Suprapubic skin (tissue), 4 donors: ENCODE results near the gene LPAR3. TPM values are rescaled to one million over a fixed set of nuclear protein-coding genes. Genes with fewer than 3 reads are reported as not detected.

Source experiments
- DNase-seq, 2 donors: peaks; one replicate each; pipeline ENCODE4 v3.0.0-alpha.2; 2019; ENCODE audit warnings: low spot score in 2 of 2
- H3K27ac ChIP-seq: fragments of 200-600 bp; sonication (generic); one replicate; pipeline ENCODE4 v1.5.1; 2019
- H3K27me3 ChIP-seq: fragments of 200-600 bp; sonication (generic); one replicate; pipeline ENCODE4 v1.5.1; 2019
- H3K36me3 ChIP-seq: fragments of 200-600 bp; sonication (generic); one replicate; pipeline ENCODE4 v1.5.1; 2019
- H3K4me1 ChIP-seq: fragments of 200-600 bp; sonication (generic); one replicate; pipeline ENCODE4 v1.5.1; 2019
- H3K4me3 ChIP-seq: fragments of 200-600 bp; sonication (generic); one replicate; pipeline ENCODE4 v1.5.1; 2019; ENCODE audit warnings: mild to moderate bottlenecking
- H3K9me3 ChIP-seq: fragments of 200-600 bp; sonication (generic); one replicate; pipeline ENCODE4 v1.5.1; 2019
- EP300 ChIP-seq: sonication (generic); formaldehyde crosslinking; IDR thresholded peaks from one replicate; pipeline ENCODE4 v1.6.1; 2017; ENCODE audit warnings: antibody characterized with exemption
- POLR2A ChIP-seq, 2 donors: fragments of 450-650 bp; IDR thresholded peaks; one replicate each; pipeline ENCODE4 v1.6.1; 2017; ENCODE audit warnings: antibody characterized with exemption in 2 of 2, mild to moderate bottlenecking in 2 of 2, moderate library complexity in 2 of 2
- POLR2AphosphoS5 ChIP-seq, 3 donors: sonication (generic); formaldehyde crosslinking; IDR thresholded peaks; one replicate each; pipeline ENCODE4 v1.6.1; 2017; ENCODE audit warnings: antibody characterized with exemption in 3 of 3
- WGBS: methylation state at CpG from one replicate; pipeline ENCODE4 v1.1.5; 2018; 5-methylcytosine and 5-hydroxymethylcytosine counted together
- total RNA-seq, 4 donors: library from RNA; depleted of rRNA; stranded (reverse); fragments of >200 nt; gene quantifications; one replicate each; pipeline ENCODE4 v1.1.0, GENCODE V29; 2016
- TF ChIP-seq, protein P1 (sequence below), 2 donors: fragments of 200-600 bp in 1 of 2; fragments of 450-650 bp in 1 of 2; sonication (generic) in 1 of 2; IDR thresholded peaks; one replicate each; pipeline ENCODE4 v1.5.1; 2016 to 2019; ENCODE audit warnings: antibody characterized with exemption in 2 of 2, mild to moderate bottlenecking in 1 of 2, moderate library complexity in 1 of 2

The LPAR3 gene
- total RNA-seq, 4 donors from 2014 or later: 13.9 to 25.1 (median 17.7) TPM

- WGBS: 72% methylated on average over 8 of the region's 8 CpGs
- Histone ChIP-seq H3K9me3 (no peaks in the 10 kb centered on the region), H3K4me3 (no peak overlapping the region), H3K4me1 (no peaks in the 10 kb centered on the region), H3K27ac (no peak overlapping the region), H3K27me3 (no peaks in the 10 kb centered on the region), H3K36me3 (no peaks in the 10 kb centered on the region)
- no peak for DNase-seq
- TF ChIP-seq POLR2A (IDR thresholded peaks at IDR 0.05): no peak
- TF ChIP-seq POLR2AphosphoS5 (IDR thresholded peaks at IDR 0.05): no peak
- TF ChIP-seq, protein P1, sequence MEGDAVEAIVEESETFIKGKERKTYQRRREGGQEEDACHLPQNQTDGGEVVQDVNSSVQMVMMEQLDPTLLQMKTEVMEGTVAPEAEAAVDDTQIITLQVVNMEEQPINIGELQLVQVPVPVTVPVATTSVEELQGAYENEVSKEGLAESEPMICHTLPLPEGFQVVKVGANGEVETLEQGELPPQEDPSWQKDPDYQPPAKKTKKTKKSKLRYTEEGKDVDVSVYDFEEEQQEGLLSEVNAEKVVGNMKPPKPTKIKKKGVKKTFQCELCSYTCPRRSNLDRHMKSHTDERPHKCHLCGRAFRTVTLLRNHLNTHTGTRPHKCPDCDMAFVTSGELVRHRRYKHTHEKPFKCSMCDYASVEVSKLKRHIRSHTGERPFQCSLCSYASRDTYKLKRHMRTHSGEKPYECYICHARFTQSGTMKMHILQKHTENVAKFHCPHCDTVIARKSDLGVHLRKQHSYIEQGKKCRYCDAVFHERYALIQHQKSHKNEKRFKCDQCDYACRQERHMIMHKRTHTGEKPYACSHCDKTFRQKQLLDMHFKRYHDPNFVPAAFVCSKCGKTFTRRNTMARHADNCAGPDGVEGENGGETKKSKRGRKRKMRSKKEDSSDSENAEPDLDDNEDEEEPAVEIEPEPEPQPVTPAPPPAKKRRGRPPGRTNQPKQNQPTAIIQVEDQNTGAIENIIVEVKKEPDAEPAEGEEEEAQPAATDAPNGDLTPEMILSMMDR (IDR thresholded peaks at IDR 0.05): no peak
- no peak for TF ChIP-seq EP300
Observed at GRCh38 chr1:84780000-84780716, 112.8 kb downstream of the LPAR3 start.

- Histone ChIP-seq H3K4me3 (no peak overlapping the region), H3K4me1 (peaks cover 12% of the 10 kb centered on the region), H3K36me3 (no peaks in the 10 kb centered on the region), H3K27ac (no peak overlapping the region), H3K9me3 (no peaks in the 10 kb centered on the region), H3K27me3 (no peaks in the 10 kb centered on the region)
- DNase-seq: no peak
- no peak for TF ChIP-seq POLR2AphosphoS5 (IDR thresholded peaks at IDR 0.05)
- WGBS: 70% methylated on average over 5 of the region's 5 CpGs
Observed at GRCh38 chr1:84776639-84777038, 116.4 kb downstream of the LPAR3 start.

GRCh38 chr1:84775535-84775920 is 117.5 kb downstream of the LPAR3 start:
- no peaks in the 10 kb centered on the region for H3K36me3 ChIP-seq
- WGBS: 48% methylated on average over 3 of the region's 3 CpGs
- H3K27ac ChIP-seq: no peak overlapping the region
- DNase-seq: no peak
- no peak overlapping the region for H3K4me3 ChIP-seq
- TF ChIP-seq EP300 (no peak), POLR2A (IDR thresholded peaks at IDR 0.05) (no peak), POLR2AphosphoS5 (IDR thresholded peaks at IDR 0.05) (no peak)
- TF ChIP-seq, protein P1 (IDR thresholded peaks at IDR 0.05): no peak
- peaks cover 12% of the 10 kb centered on the region for H3K4me1 ChIP-seq
- no peaks in the 10 kb centered on the region for H3K9me3 ChIP-seq
- no peaks in the 10 kb centered on the region for H3K27me3 ChIP-seq

- Histone ChIP-seq H3K27ac (no peak overlapping the region), H3K4me1 (peaks cover 12% of the 10 kb centered on the region), H3K9me3 (no peaks in the 10 kb centered on the region), H3K27me3 (no peaks in the 10 kb centered on the region), H3K36me3 (no peaks in the 10 kb centered on the region), H3K4me3 (no peak overlapping the region)
- DNase-seq: no peak
- TF ChIP-seq EP300: no peak
- no peak for TF ChIP-seq POLR2A (IDR thresholded peaks at IDR 0.05)
- TF ChIP-seq, protein P1 (IDR thresholded peaks at IDR 0.05): no peak
- TF ChIP-seq POLR2AphosphoS5 (IDR thresholded peaks at IDR 0.05): no peak
- WGBS: 81% methylated on average over 16 of the region's 16 CpGs
Observed at GRCh38 chr1:84774669-84775534, 118.1 kb downstream of the LPAR3 start.

GRCh38 chr1:84773933-84774497 is 119.0 kb downstream of the LPAR3 start:
- DNase-seq: no peak
- 80% methylated on average over 4 of the region's 4 CpGs for WGBS

GRCh38 chr1:84773195-84773594 is 119.8 kb downstream of the LPAR3 start:
- Histone ChIP-seq H3K4me1 (peaks cover 12% of the 10 kb centered on the region), H3K9me3 (no peaks in the 10 kb centered on the region), H3K27me3 (no peaks in the 10 kb centered on the region), H3K4me3 (no peak overlapping the region), H3K36me3 (no peaks in the 10 kb centered on the region), H3K27ac (no peak overlapping the region)
- DNase-seq: no peak
- 46% methylated on average over 6 of the region's 6 CpGs for WGBS
- TF ChIP-seq POLR2AphosphoS5 (IDR thresholded peaks at IDR 0.05) (no peak), EP300 (no peak), POLR2A (IDR thresholded peaks at IDR 0.05) (no peak)
- TF ChIP-seq, protein P1 (IDR thresholded peaks at IDR 0.05): no peak

More at GRCh38 chr1:84773933-84774497, 119.0 kb downstream of the LPAR3 start:
- Histone ChIP-seq H3K36me3 (no peaks in the 10 kb centered on the region), H3K4me3 (no peak overlapping the region), H3K27ac (peak overlapping the region; percentile 5), H3K9me3 (no peaks in the 10 kb centered on the region), H3K27me3 (no peaks in the 10 kb centered on the region), H3K4me1 (peaks cover 12% of the 10 kb centered on the region)
- no peak for TF ChIP-seq POLR2A (IDR thresholded peaks at IDR 0.05)
